Bronchial epithelial cell (primary cell): ENCODE data around the gene DPF3. TPM values are rescaled to one million over a fixed set of nuclear protein-coding genes. Genes with fewer than 3 reads are reported as not detected.
A peak's percentile ranks its signal among the peaks of the same experiment; 100 is the strongest.

ENCODE experiments used
- DNase-seq: peaks from one replicate; pipeline ENCODE4 v3.0.0-alpha.2; 2010; ENCODE audit warnings: low read depth
- FAIRE-seq: peaks from 2 replicates; lab custom pipeline; 2011; peaks lifted over from hg19 to GRCh38; lab: Jason Lieb, UNC
- H3K27me3 ChIP-seq: 2 replicates; pipeline ENCODE4 v1.5.1; 2011; ENCODE audit warnings: low read length; ENCODE audit not compliant: control insufficient read depth, insufficient read depth
- H3K36me3 ChIP-seq: 2 replicates; pipeline ENCODE4 v1.5.1; 2011; ENCODE audit warnings: low read length; ENCODE audit not compliant: control insufficient read depth, insufficient read depth
- H3K4me3 ChIP-seq: 2 replicates; pipeline ENCODE4 v1.5.1; 2011; ENCODE audit warnings: mild to moderate bottlenecking, low read depth, low read length, control low read depth
- total RNA-seq: library from RNA; depleted of rRNA; stranded (reverse); fragments of >200 nt; gene quantifications from 2 replicates; pipeline ENCODE4 v1.2.1, GENCODE V29; 2014
- TF ChIP-seq, protein P1 (sequence below): IDR thresholded peaks from 2 replicates; pipeline ENCODE4 v1.5.1; 2011; ENCODE audit warnings: mild to moderate bottlenecking, moderate library complexity, low read length, control low read depth, inconsistent platforms; ENCODE audit not compliant: insufficient read depth, severe bottlenecking

Gene DPF3
- total RNA-seq, 1 donor from 2014 or later, result not detected

DNA sequence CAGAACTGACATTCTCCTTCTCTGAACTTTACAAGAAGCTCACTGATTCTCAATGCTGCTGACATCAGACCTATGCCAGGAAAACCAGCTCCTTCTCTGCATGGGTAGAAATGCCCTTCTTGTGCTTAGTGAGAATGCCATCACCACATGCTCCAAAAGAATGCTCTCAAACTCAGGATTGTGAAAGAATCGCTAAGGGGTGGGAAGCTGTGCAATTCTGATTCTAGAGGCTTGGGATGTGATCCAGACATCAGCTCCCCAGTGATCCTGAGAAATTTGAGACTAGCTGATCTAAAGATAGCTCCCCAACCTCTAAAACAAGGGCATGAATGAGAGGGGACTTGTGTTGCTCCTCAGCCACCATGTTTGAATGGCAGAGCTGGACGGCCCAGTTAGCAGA lies 113.2 kb downstream of the DPF3 start:
- Histone ChIP-seq H3K4me3 (no peak overlapping the region), H3K27me3 (no peaks in the 10 kb centered on the region), H3K36me3 (no peaks in the 10 kb centered on the region)
- DNase-seq, result no peak
- FAIRE-seq, result no peak
- TF ChIP-seq, protein P1, sequence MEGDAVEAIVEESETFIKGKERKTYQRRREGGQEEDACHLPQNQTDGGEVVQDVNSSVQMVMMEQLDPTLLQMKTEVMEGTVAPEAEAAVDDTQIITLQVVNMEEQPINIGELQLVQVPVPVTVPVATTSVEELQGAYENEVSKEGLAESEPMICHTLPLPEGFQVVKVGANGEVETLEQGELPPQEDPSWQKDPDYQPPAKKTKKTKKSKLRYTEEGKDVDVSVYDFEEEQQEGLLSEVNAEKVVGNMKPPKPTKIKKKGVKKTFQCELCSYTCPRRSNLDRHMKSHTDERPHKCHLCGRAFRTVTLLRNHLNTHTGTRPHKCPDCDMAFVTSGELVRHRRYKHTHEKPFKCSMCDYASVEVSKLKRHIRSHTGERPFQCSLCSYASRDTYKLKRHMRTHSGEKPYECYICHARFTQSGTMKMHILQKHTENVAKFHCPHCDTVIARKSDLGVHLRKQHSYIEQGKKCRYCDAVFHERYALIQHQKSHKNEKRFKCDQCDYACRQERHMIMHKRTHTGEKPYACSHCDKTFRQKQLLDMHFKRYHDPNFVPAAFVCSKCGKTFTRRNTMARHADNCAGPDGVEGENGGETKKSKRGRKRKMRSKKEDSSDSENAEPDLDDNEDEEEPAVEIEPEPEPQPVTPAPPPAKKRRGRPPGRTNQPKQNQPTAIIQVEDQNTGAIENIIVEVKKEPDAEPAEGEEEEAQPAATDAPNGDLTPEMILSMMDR, result no peak

DNA sequence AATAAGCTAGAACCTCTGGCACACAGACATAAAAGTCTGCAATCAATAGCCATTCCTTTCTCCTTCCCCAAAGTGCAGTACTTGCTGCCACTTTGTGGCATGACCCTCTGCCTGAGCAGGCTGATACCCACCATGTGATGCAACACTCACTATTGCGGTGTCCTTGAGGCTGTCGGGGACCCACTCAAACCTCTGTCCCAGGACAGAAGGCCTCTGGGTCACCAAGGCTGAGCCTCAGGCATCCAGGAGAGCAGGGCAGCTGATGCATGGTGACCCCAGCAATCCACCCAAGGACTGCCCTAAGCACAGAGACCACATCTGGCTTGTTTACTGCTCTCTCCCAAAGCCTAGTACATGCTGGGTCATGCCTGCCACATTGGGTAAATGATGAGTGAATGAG lies 114.2 kb downstream of the DPF3 start:
- DNase-seq (peak; percentile 13), FAIRE-seq (no peak)
- Histone ChIP-seq H3K36me3 (no peaks in the 10 kb centered on the region), H3K4me3 (no peak overlapping the region), H3K27me3 (no peaks in the 10 kb centered on the region)
- TF ChIP-seq, protein P1, result no peak

DNA sequence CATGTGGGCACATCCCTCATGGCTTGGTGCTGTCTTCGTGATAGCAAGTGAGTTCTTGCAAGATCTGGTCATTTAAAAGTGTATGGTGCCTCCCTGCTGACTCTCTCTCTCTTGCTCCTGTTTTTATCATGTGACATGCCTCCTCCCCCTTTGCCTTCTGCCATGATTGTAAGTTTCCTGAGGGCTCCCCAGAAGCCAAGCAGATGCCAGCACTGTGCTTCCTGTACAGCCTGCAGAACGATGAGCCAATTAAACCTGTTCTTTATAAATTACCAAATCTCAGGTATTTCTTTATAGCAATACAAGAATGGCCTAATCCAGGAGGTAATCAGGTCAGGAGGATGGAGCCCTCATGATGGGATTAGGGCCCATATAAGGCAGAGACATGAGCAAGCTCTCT lies 116.3 kb downstream of the DPF3 start:
- no peaks in the 10 kb centered on the region for H3K27me3 ChIP-seq
- TF ChIP-seq, protein P1, result no peak
- no peaks in the 10 kb centered on the region for H3K36me3 ChIP-seq
- FAIRE-seq (no peak), DNase-seq (no peak)
- no peak overlapping the region for H3K4me3 ChIP-seq

DNA sequence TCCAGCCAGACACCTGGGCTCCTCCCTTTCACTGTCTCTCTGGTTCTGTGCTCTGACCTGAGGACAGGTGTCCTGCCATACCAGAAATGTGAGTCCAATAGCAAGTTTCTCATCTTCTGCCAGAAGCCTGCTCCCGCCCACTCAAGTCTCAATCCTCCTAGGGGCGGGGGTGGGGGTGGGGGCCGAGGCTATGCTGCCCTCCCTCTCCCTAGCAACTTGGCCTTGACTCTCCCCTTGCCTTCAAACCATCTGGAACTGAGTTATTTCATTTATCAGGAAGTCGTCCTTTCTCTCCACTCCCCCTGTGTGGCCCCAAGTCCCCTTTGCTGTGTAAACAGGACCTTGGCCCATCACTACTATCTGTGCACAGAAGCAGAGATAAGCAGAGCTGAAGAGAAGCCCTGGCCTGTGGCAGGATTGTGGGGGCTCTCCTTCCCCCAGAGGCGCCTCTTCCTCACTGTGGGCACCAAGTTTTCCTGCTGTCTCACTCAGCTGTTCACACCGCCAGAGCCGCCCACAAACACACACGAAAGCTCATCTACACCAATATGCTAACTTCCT lies 117.1 kb downstream of the DPF3 start:
- Histone ChIP-seq H3K36me3 (no peaks in the 10 kb centered on the region), H3K27me3 (no peaks in the 10 kb centered on the region), H3K4me3 (no peak overlapping the region)
- no peak for DNase-seq
- TF ChIP-seq, protein P1, result no peak
- no peak for FAIRE-seq

DNA sequence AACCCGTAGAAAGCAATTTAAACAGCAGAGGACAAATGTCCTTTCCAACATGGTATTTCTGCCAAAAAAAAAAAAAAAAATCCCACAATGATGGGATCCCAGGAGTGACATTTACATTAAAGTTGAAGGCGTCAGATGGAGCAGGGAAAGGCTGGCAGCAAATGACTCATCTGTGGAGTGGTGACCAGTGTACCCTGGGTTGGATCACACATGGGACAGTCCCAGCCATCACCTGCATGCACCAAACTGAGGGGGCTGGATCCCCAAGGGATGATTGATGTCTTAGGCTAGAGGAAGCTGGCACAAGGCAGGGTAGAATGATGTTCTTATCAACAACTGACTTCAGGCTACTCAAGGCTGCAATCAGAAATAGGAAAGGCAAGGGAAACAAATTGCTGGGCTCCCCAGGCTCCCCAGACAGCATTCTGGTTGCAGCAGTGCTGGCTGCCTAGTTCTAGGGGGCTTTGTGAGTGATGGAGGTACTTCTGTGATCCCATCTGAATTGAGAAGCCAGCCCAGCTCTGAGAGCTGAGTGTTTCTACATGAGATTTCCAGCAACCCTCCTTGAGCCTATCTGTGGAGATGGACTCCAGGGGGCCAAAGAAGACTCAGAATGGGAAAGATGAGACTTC lies 117.9 kb downstream of the DPF3 start:
- Histone ChIP-seq H3K4me3 (no peak overlapping the region), H3K36me3 (no peaks in the 10 kb centered on the region), H3K27me3 (no peaks in the 10 kb centered on the region)
- TF ChIP-seq, protein P1, result no peak
- DNase-seq (no peak), FAIRE-seq (no peak)
